Neural cell (in vitro differentiated cells): Measurements from ENCODE around the gene SH3RF1.

Experiments used
- EP300 ChIP-seq: fragments of 450-650 bp; conservative IDR thresholded peaks from 2 replicates; pipeline ENCODE4 v1.6.1; 2014; ENCODE audit warnings: antibody characterized with exemption, mild to moderate bottlenecking, moderate library complexity; ENCODE audit not compliant: poor library complexity, severe bottlenecking
- TF ChIP-seq, protein P1 (sequence below): fragments of 450-650 bp; IDR thresholded peaks from 2 replicates; pipeline ENCODE4 v1.5.1; 2014; ENCODE audit warnings: antibody characterized with exemption, mild to moderate bottlenecking, moderate library complexity; ENCODE audit not compliant: poor library complexity, severe bottlenecking

DNA sequence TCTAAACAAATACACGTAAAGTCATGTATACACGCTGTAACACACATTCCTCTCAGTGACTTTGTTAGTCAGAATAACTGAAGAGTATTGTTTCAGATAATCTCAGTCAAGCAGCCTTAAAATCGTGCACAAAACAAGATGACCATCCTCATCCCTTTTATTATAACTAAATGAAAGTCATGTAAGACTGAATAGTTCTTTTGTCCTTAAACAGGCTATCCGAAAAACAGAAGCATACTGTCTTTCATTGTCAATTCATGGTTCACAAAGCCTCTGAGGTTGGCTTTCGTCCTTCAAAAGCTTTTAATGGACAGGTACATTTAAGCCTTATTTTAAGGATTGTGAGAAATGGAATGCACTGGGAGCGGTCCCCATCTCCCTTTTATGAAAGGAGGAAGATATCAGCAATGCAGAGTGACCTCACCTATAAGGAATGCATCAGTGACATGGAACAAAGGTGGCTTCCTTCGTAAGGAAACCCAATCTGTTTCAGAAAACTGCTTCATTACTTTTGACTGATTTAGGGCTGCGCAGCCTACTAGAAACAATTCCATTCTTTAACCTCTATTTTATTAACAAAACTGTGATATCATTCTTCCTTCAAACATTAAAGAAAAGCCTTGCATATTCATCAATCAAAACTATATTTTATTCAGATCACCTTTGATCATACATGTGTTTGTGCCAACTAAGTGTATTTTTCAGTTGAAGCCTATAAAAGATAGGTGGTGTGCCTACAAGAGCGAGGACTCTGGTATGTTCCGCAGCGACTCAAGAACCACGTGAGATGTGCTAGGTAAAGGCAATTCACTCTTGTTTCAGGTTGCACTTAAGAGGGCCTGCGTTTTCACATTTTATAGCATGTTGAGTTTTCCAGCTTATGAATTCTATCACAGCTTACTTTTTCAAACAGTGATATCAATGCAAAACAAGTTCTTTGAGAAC, 19.2 kb downstream of the SH3RF1 start:
- TF ChIP-seq, protein P1, sequence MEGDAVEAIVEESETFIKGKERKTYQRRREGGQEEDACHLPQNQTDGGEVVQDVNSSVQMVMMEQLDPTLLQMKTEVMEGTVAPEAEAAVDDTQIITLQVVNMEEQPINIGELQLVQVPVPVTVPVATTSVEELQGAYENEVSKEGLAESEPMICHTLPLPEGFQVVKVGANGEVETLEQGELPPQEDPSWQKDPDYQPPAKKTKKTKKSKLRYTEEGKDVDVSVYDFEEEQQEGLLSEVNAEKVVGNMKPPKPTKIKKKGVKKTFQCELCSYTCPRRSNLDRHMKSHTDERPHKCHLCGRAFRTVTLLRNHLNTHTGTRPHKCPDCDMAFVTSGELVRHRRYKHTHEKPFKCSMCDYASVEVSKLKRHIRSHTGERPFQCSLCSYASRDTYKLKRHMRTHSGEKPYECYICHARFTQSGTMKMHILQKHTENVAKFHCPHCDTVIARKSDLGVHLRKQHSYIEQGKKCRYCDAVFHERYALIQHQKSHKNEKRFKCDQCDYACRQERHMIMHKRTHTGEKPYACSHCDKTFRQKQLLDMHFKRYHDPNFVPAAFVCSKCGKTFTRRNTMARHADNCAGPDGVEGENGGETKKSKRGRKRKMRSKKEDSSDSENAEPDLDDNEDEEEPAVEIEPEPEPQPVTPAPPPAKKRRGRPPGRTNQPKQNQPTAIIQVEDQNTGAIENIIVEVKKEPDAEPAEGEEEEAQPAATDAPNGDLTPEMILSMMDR: no peak
- no peak for TF ChIP-seq EP300
